SU-DHL-6 (cell line): Measurements from ENCODE around the gene DSTYK.

Experiments
- H2AFZ ChIP-seq: fragments of 200-600 bp; sonication (generic); 2 replicates; pipeline ENCODE4 v1.6.1; 2014; ENCODE audit warnings: low read depth, mild to moderate bottlenecking, moderate library complexity, mixed read lengths, antibody characterized with exemption, low read length; ENCODE audit not compliant: severe bottlenecking
- H3F3A ChIP-seq: fragments of 200-600 bp; shearing (Covaris generic); 2 replicates; pipeline ENCODE4 v1.6.0; 2016; ENCODE audit warnings: antibody characterized with exemption, mild to moderate bottlenecking; ENCODE audit not compliant: insufficient read depth
- H3K27ac ChIP-seq: fragments of 200-600 bp; sonication (generic); 2 replicates; pipeline ENCODE4 v1.5.1; 2016; ENCODE audit warnings: low read depth, mild to moderate bottlenecking, low read length, moderate library complexity, mixed read lengths
- H3K27me3 ChIP-seq: fragments of 200-600 bp; sonication (generic), shearing (Covaris generic); 2 replicates; pipeline ENCODE4 v1.6.0; 2014; ENCODE audit warnings: mild to moderate bottlenecking, low read length
- H3K36me3 ChIP-seq: fragments of 200-600 bp; sonication (generic); 2 replicates; pipeline ENCODE4 v1.6.1; 2014; ENCODE audit warnings: mild to moderate bottlenecking, low read length, mixed read lengths
- H3K4me2 ChIP-seq: fragments of 300-600, 200-600 bp; shearing (Covaris generic), sonication (generic); 2 replicates; pipeline ENCODE4 v1.6.0; 2014; ENCODE audit warnings: low read length, low read depth, mild to moderate bottlenecking; ENCODE audit not compliant: poor library complexity, severe bottlenecking
- H3K4me3 ChIP-seq: fragments of 200-600 bp; sonication (generic); 2 replicates; pipeline ENCODE4 v1.5.1; 2014; ENCODE audit warnings: antibody characterized with exemption, low read length, mild to moderate bottlenecking, mixed read lengths; ENCODE audit not compliant: insufficient read depth, poor library complexity, severe bottlenecking
- H3K79me2 ChIP-seq: fragments of 200-600 bp; sonication (generic); 2 replicates; pipeline ENCODE4 v1.6.1; 2014; ENCODE audit warnings: mild to moderate bottlenecking, low read length, moderate library complexity; ENCODE audit not compliant: insufficient read depth
- H3K9ac ChIP-seq: fragments of 200-600 bp; sonication (generic); 2 replicates; pipeline ENCODE4 v1.7.0; 2014; ENCODE audit warnings: mild to moderate bottlenecking, low read length
- H3K9me2 ChIP-seq: fragments of 200-600 bp; sonication (generic); replicated peaks from 2 replicates; pipeline ENCODE4 v1.6.1; 2014; ENCODE audit warnings: low read length; ENCODE audit not compliant: insufficient read depth
- H3K9me3 ChIP-seq: fragments of 200-600 bp; sonication (generic); 2 replicates; pipeline ENCODE4 v1.6.1; 2014; ENCODE audit warnings: low read length, mixed read lengths; ENCODE audit not compliant: insufficient read depth
- H4K20me1 ChIP-seq: fragments of 200-600 bp; sonication (generic); 2 replicates; pipeline ENCODE4 v1.6.1; 2014; ENCODE audit warnings: low read depth, mild to moderate bottlenecking, antibody characterized with exemption, low read length, moderate library complexity, mixed read lengths
- EZH2phosphoT487 ChIP-seq: fragments of 200-600 bp; sonication (generic), shearing (Covaris generic); conservative IDR thresholded peaks from 2 replicates; pipeline ENCODE4 v1.6.1; 2018; ENCODE audit warnings: mild to moderate bottlenecking, antibody characterized with exemption, low read length, moderate library complexity, mixed read lengths
- TF ChIP-seq, protein P1 (sequence below): fragments of 200-600 bp; sonication (generic); IDR thresholded peaks from one replicate; pipeline ENCODE4 v1.5.1; 2017; ENCODE audit warnings: antibody characterized with exemption, mild to moderate bottlenecking, low read length, moderate library complexity; ENCODE audit not compliant: insufficient read depth, poor library complexity, severe bottlenecking

DSTYK gene

DNA sequence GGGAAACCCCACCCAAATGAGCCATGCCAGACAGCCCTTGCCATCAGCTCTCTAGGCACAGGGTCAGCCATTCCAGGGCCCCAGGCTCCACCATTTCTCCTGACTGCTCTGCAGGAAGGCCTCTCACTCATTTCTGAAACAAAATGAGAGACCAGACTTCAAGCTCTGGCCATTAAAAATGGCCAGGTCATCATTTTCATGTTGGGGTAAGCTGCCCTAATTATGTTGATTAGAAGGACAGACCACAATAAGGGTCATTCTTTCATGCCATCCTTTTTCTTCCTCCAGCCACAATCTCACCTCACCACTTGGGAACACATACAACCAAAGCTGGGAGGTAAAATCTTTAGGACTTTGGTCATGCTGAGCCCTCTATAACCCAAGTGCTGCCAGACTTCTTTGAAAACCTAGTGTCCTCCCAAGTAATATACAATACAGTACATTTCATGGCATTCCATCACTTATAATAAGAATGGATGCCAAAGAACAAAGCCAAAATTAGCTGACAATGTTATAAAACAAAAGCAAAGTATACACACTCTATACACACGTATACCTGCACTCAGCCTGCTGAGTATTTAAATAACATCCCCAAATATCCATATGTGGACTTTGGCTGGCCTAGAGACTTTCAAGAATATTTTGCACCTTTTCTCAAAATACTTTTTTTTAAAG lies 67.3 kb downstream of the DSTYK start:
- Histone ChIP-seq H3K9me2 (no peaks in the 10 kb centered on the region), H3K36me3 (no peaks in the 10 kb centered on the region), H3K4me3 (no peak overlapping the region), H3K79me2 (no peaks in the 10 kb centered on the region), H3K4me2 (no peak overlapping the region), H3K27ac (no peak overlapping the region), H3F3A (no peaks in the 10 kb centered on the region), H3K27me3 (no peaks in the 10 kb centered on the region), H3K9me3 (no peaks in the 10 kb centered on the region), H3K9ac (no peak overlapping the region), H2AFZ (no peak overlapping the region), H4K20me1 (no peaks in the 10 kb centered on the region)
- TF ChIP-seq, protein P1, sequence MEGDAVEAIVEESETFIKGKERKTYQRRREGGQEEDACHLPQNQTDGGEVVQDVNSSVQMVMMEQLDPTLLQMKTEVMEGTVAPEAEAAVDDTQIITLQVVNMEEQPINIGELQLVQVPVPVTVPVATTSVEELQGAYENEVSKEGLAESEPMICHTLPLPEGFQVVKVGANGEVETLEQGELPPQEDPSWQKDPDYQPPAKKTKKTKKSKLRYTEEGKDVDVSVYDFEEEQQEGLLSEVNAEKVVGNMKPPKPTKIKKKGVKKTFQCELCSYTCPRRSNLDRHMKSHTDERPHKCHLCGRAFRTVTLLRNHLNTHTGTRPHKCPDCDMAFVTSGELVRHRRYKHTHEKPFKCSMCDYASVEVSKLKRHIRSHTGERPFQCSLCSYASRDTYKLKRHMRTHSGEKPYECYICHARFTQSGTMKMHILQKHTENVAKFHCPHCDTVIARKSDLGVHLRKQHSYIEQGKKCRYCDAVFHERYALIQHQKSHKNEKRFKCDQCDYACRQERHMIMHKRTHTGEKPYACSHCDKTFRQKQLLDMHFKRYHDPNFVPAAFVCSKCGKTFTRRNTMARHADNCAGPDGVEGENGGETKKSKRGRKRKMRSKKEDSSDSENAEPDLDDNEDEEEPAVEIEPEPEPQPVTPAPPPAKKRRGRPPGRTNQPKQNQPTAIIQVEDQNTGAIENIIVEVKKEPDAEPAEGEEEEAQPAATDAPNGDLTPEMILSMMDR: no peak
- no peak for TF ChIP-seq EZH2phosphoT487

DNA sequence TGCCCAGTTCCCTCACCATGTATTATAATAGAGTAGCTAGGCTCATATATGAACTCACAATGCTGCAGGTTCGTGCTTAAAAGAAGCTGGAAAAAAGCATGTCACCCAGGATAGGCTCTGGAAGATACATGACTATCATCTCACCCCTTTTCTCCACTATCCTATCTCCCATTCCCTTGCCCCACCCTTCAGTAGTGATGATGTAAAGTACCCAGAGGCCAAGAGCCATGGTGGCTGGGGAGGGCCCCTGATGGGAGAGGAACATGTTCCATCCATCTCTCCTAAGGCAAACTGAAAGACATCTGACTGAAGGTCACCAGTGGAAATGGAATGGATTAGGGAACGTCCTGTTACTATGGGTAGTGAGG lies 69.4 kb downstream of the DSTYK start:
- TF ChIP-seq, protein P1: no peak
- TF ChIP-seq EZH2phosphoT487: no peak
- Histone ChIP-seq H4K20me1 (no peaks in the 10 kb centered on the region), H3K9ac (no peak overlapping the region), H3K36me3 (no peaks in the 10 kb centered on the region), H3K9me3 (no peaks in the 10 kb centered on the region), H3K4me2 (peak overlapping the region; percentile 20), H3K27ac (no peak overlapping the region), H3K9me2 (no peaks in the 10 kb centered on the region), H3F3A (no peaks in the 10 kb centered on the region), H3K4me3 (no peak overlapping the region), H3K27me3 (no peaks in the 10 kb centered on the region), H2AFZ (no peak overlapping the region), H3K79me2 (no peaks in the 10 kb centered on the region)

DNA sequence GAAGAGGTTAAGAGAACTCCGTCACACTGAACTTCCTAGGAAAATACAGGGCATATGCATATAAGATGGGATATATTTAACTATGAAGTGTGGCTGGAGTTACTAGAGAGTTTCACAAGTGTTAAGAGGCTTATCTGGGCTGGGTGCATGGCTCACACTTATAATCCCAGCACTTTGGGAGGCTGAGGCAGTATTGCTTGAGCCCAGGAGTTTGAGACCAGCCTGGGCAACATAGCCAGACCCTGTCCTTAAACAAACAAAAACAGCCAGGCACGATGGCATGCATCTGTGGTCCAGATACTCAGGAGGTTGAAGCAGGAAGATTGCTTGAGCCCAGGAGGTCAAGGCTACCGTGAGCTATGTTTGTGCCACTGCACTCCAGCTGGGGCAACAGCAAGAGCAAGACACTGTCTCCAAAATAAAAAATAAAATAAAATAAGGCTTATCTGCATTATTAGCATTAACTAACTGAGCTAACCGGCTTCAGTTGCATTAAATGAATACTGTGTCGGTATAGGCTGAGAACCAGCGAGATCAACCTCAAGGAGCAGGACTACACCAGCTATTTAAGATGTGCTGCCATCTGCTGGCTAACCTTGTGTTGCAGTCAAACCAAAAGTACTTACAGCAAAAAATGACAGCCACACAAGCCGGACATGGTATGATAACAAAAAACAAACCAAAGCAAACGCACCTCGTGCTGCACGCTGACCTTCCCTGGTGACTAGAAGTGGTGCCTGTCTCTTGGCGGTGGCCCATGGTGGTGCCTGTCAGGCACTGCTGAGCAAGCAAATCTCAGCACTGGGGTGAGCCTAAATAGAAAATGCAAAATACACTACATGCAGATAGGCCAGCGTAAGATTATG lies 70.0 kb downstream of the DSTYK start:
- Histone ChIP-seq H4K20me1 (no peaks in the 10 kb centered on the region), H3K27ac (no peak overlapping the region), H3F3A (no peaks in the 10 kb centered on the region), H3K4me2 (peak overlapping the region; percentile 20), H2AFZ (no peak overlapping the region), H3K9me2 (no peaks in the 10 kb centered on the region), H3K79me2 (no peaks in the 10 kb centered on the region), H3K9me3 (no peaks in the 10 kb centered on the region), H3K9ac (no peak overlapping the region), H3K36me3 (no peaks in the 10 kb centered on the region), H3K4me3 (no peak overlapping the region), H3K27me3 (no peaks in the 10 kb centered on the region)
- no peak for TF ChIP-seq EZH2phosphoT487
- TF ChIP-seq, protein P1: peak; percentile 79
